GM23338 (cell line): ENCODE measurements around the gene ETV6. TPM values are rescaled to one million over a fixed set of nuclear protein-coding genes. Genes with fewer than 3 reads are reported as not detected.

Experiments used
- ATAC-seq: fragments of 200-7000 bp; cut with Tn5 transposase; 3 replicates; pipeline ENCODE4 v1.9.1; 2020
- DNase-seq: peaks from one replicate; pipeline ENCODE4 v3.0.0-alpha.2; 2015; ENCODE audit warnings: low spot score
- H2AFZ ChIP-seq: fragments of 200-600 bp; sonication (generic); 2 replicates; pipeline ENCODE4 v1.8.0; 2016; ENCODE audit warnings: antibody characterized with exemption, mild to moderate bottlenecking, moderate library complexity
- H3F3A ChIP-seq: fragments of 200-600 bp; sonication (generic); replicated peaks from 2 replicates; pipeline ENCODE4 v1.8.0; 2017; ENCODE audit warnings: antibody characterized with exemption, mixed run types, low read depth
- H3K27ac ChIP-seq: fragments of 200-600 bp; sonication (generic); 2 replicates; pipeline ENCODE4 v1.6.1; 2016; ENCODE audit warnings: low read depth
- H3K27me3 ChIP-seq: fragments of 200-600 bp; sonication (generic); 2 replicates; pipeline ENCODE4 v1.8.0; 2016; ENCODE audit warnings: mild to moderate bottlenecking, mixed run types, moderate library complexity; ENCODE audit not compliant: insufficient read depth
- H3K36me3 ChIP-seq: fragments of 200-600 bp; sonication (generic); 2 replicates; pipeline ENCODE4 v1.8.0; 2016; ENCODE audit warnings: mild to moderate bottlenecking; ENCODE audit not compliant: insufficient read depth
- H3K4me1 ChIP-seq: fragments of 200-600 bp; sonication (generic); 2 replicates; pipeline ENCODE4 v1.8.0; 2016; ENCODE audit warnings: mild to moderate bottlenecking, moderate library complexity; ENCODE audit not compliant: insufficient read depth
- H3K4me2 ChIP-seq: fragments of 200-600 bp; sonication (generic); 2 replicates; pipeline ENCODE4 v1.7.1; 2017; ENCODE audit warnings: mixed run types
- H3K4me3 ChIP-seq: fragments of 200-600 bp; sonication (generic); 2 replicates; pipeline ENCODE4 v1.6.1; 2016; ENCODE audit warnings: mixed run types
- H3K79me2 ChIP-seq: fragments of 200-600 bp; sonication (generic); replicated peaks from 2 replicates; pipeline ENCODE4 v1.8.0; 2017; ENCODE audit warnings: mild to moderate bottlenecking; ENCODE audit not compliant: insufficient read depth
- H3K9me2 ChIP-seq: fragments of 200-600 bp; sonication (generic); 2 replicates; pipeline ENCODE4 v1.8.0; 2017; ENCODE audit not compliant: insufficient read depth
- H4K20me1 ChIP-seq: fragments of 200-600 bp; sonication (generic); replicated peaks from 2 replicates; pipeline ENCODE4 v1.8.0; 2017; ENCODE audit warnings: mild to moderate bottlenecking; ENCODE audit not compliant: insufficient read depth
- H3K27ac Mint-ChIP-seq: 2 replicates; pipeline ENCODE4 v1.8.0; 2020; ENCODE audit warnings: inconsistent platforms, mild to moderate bottlenecking, moderate library complexity, mixed read lengths
- H3K27me3 Mint-ChIP-seq: 3 replicates; pipeline ENCODE4 v1.8.0; 2022; ENCODE audit warnings: low read depth, mild to moderate bottlenecking, moderate library complexity, mixed read lengths, inconsistent platforms; ENCODE audit not compliant: insufficient read depth, poor library complexity
- H3K36me3 Mint-ChIP-seq: 3 replicates; pipeline ENCODE4 v1.8.0; 2021; ENCODE audit warnings: low read depth, mild to moderate bottlenecking, inconsistent platforms, moderate library complexity, mixed read lengths
- H3K4me1 Mint-ChIP-seq: 3 replicates; pipeline ENCODE4 v1.8.0; 2020; ENCODE audit warnings: mild to moderate bottlenecking, inconsistent platforms, mixed read lengths
- H3K4me3 Mint-ChIP-seq: 3 replicates; pipeline ENCODE4 v1.8.0; 2021; ENCODE audit warnings: moderate library complexity, mild to moderate bottlenecking, inconsistent platforms, mixed read lengths
- H3K9me3 Mint-ChIP-seq: 3 replicates; pipeline ENCODE4 v1.8.0; 2020; ENCODE audit warnings: moderate library complexity, mild to moderate bottlenecking, inconsistent platforms, mixed read lengths
- CREB1 ChIP-seq: fragments of 250-450 bp; sonication (Bioruptor Pico); IDR thresholded peaks from 2 replicates; pipeline ENCODE4 v1.5.0; 2020; ENCODE audit warnings: low read depth, mild to moderate bottlenecking, moderate library complexity
- EZH2 ChIP-seq: fragments of 200-600 bp; sonication (generic); IDR thresholded peaks from one replicate; pipeline ENCODE4 v1.8.0; 2017; ENCODE audit warnings: antibody characterized with exemption, mild to moderate bottlenecking, low read depth; ENCODE audit not compliant: unreplicated experiment
- EZH2phosphoT487 ChIP-seq: fragments of 200-600 bp; sonication (generic); IDR thresholded peaks from one replicate; pipeline ENCODE4 v1.8.1; 2018; ENCODE audit warnings: antibody characterized with exemption; ENCODE audit not compliant: unreplicated experiment
- JUNB ChIP-seq: IDR thresholded peaks from one replicate; pipeline ENCODE4 v1.6.1; 2016; ENCODE audit warnings: antibody characterized with exemption; ENCODE audit not compliant: unreplicated experiment
- NANOG ChIP-seq: IDR thresholded peaks from 2 replicates; pipeline ENCODE4 v1.6.1; 2016; ENCODE audit warnings: antibody characterized with exemption, borderline replicate concordance
- POLR2AphosphoS5 ChIP-seq: IDR thresholded peaks from 2 replicates; pipeline ENCODE4 v1.6.1; 2016; ENCODE audit warnings: antibody characterized with exemption, low read depth
- STAT1 ChIP-seq: IDR thresholded peaks from one replicate; pipeline ENCODE4 v1.6.1; 2016; ENCODE audit warnings: antibody characterized with exemption; ENCODE audit not compliant: unreplicated experiment
- ZNF114 ChIP-seq: fragments of 250-450 bp; sonication (Bioruptor Pico); IDR thresholded peaks from 2 replicates; pipeline ENCODE4 v1.5.0; 2020; ENCODE audit warnings: mild to moderate bottlenecking, moderate library complexity
- ZNF331 ChIP-seq: fragments of 250-450 bp; sonication (Bioruptor Pico); IDR thresholded peaks from 2 replicates; pipeline ENCODE4 v1.5.0; 2020; ENCODE audit warnings: low read depth, mild to moderate bottlenecking, moderate library complexity
- polyA plus RNA-seq: library from polyadenylated mRNA; unstranded; fragments of >200 nt; fragmentation: Nextera tagmentation; extraction: Ambion mirVana; gene quantifications from 2 replicates; pipeline ENCODE4 v1.2.1, GENCODE V29; 2016
- total RNA-seq: library from RNA; depleted of rRNA; stranded (reverse); fragments of >200 nt; shearing (Covaris generic); gene quantifications from 2 replicates; pipeline ENCODE4 v1.2.3, GENCODE V29; 2014
- TF ChIP-seq, protein P1 (sequence below), 2 experiments: fragments of 200-600 bp in 1 of 2; sonication (generic) in 1 of 2; conservative IDR thresholded peaks; 2 replicates each; pipeline versions ENCODE4 v1.5.1 to v1.6.1; 2016 to 2017; ENCODE audit warnings: antibody characterized with exemption in 2 of 2, low read depth in 2 of 2, mild to moderate bottlenecking in 2 of 2, moderate library complexity in 1 of 2
- TF ChIP-seq, protein P2 (sequence below): IDR thresholded peaks from 2 replicates; pipeline ENCODE4 v1.6.1; 2016; ENCODE audit warnings: antibody characterized with exemption
- TF ChIP-seq, protein P3 (sequence below): IDR thresholded peaks from one replicate; pipeline ENCODE4 v1.6.1; 2018; ENCODE audit warnings: antibody characterized with exemption; ENCODE audit not compliant: unreplicated experiment

The ETV6 gene
- total and polyA plus RNA-seq, 2 experiments from 2014 or later: 7.5 to 15.1 TPM

DNA sequence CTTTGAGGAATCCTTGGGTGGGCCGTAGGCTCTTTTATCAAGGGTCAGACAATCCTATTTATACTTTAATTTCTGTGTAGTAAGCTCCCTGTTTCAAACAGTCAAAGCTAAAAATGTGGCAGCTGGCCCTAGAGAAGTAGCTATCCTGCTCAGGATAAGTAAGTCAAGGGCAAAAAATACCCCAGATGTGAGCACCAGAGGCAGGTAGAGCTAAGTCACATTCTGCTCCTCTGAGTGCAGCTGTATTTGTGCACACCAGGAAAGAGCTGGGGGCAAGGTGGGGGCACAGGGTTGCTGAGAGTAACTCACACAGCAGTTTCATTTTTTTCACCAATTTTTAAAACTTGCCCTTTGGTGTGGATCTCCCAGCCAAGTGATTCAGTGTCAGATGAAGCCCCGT is 5.3 kb downstream of the ETV6 start:
- no peaks in the 10 kb centered on the region for H3K36me3 Mint-ChIP-seq
- peaks cover 63% of the 10 kb centered on the region for H3K4me1 Mint-ChIP-seq
- TF ChIP-seq EZH2phosphoT487 (no peak), JUNB (no peak)
- Histone ChIP-seq H3K4me3 (no peak overlapping the region), H4K20me1 (0 out of 2 replicates have a peak, but pooled peaks cover 6% of the 10 kb centered on the region), H3F3A (0 out of 2 replicates have a peak, but pooled peaks cover 4% of the 10 kb centered on the region), H3K27me3 (no peaks in the 10 kb centered on the region), H2AFZ (no peak overlapping the region), H3K27ac (no peak overlapping the region), H3K79me2 (peaks cover 89% of the 10 kb centered on the region), H3K36me3 (no peaks in the 10 kb centered on the region), H3K9me2 (no peaks in the 10 kb centered on the region), H3K4me1 (peaks cover 52% of the 10 kb centered on the region), H3K4me2 (no peak overlapping the region)
- no peak for ATAC-seq
- no peak overlapping the region for H3K4me3 Mint-ChIP-seq
- DNase-seq: no peak
- H3K9me3 Mint-ChIP-seq: no peaks in the 10 kb centered on the region
- H3K27me3 Mint-ChIP-seq: peaks cover 7% of the 10 kb centered on the region
- H3K27ac Mint-ChIP-seq: no peak overlapping the region

DNA sequence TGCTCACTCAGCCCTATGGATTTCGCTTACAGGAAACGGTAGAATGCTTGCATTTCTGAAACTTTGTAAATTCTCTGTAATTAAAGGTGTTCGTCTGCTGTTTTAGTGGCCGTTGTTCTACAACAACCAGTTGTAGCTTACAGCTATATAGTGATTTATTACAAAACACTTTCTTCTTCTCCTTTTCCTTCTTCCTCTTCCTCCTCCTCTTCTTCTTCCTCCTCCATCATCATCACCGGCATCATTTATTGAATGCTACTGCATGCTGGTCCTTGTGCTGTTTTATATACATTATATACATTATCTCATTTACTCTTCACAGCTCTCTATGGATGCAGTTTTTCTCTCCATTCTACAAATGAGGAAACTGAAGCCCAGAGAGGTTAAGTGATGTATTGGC is 6.4 kb downstream of the ETV6 start:
- DNase-seq (no peak), ATAC-seq (no peak)
- Histone ChIP-seq H3K4me1 (peaks cover 48% of the 10 kb centered on the region), H3K4me2 (no peak overlapping the region), H4K20me1 (0 out of 2 replicates have a peak, but pooled peaks cover 6% of the 10 kb centered on the region), H3K27me3 (no peaks in the 10 kb centered on the region), H3K79me2 (peaks cover 87% of the 10 kb centered on the region), H3K9me2 (no peaks in the 10 kb centered on the region), H3F3A (0 out of 2 replicates have a peak, but pooled peaks cover 4% of the 10 kb centered on the region), H3K36me3 (no peaks in the 10 kb centered on the region), H3K27ac (no peak overlapping the region), H3K4me3 (no peak overlapping the region), H2AFZ (no peak overlapping the region)
- no peaks in the 10 kb centered on the region for H3K36me3 Mint-ChIP-seq
- H3K4me3 Mint-ChIP-seq: no peak overlapping the region
- H3K27me3 Mint-ChIP-seq: peaks cover 5% of the 10 kb centered on the region
- H3K9me3 Mint-ChIP-seq: no peaks in the 10 kb centered on the region
- H3K4me1 Mint-ChIP-seq: peaks cover 62% of the 10 kb centered on the region
- H3K27ac Mint-ChIP-seq: no peak overlapping the region
- no peak for TF ChIP-seq STAT1
- no peak for TF ChIP-seq CREB1
- TF ChIP-seq, protein P1, sequence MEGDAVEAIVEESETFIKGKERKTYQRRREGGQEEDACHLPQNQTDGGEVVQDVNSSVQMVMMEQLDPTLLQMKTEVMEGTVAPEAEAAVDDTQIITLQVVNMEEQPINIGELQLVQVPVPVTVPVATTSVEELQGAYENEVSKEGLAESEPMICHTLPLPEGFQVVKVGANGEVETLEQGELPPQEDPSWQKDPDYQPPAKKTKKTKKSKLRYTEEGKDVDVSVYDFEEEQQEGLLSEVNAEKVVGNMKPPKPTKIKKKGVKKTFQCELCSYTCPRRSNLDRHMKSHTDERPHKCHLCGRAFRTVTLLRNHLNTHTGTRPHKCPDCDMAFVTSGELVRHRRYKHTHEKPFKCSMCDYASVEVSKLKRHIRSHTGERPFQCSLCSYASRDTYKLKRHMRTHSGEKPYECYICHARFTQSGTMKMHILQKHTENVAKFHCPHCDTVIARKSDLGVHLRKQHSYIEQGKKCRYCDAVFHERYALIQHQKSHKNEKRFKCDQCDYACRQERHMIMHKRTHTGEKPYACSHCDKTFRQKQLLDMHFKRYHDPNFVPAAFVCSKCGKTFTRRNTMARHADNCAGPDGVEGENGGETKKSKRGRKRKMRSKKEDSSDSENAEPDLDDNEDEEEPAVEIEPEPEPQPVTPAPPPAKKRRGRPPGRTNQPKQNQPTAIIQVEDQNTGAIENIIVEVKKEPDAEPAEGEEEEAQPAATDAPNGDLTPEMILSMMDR (conservative IDR thresholded peaks at IDR 0.05; ENCODE audit: low read depth in 2 of 2): no peak
- TF ChIP-seq NANOG: no peak
- TF ChIP-seq ZNF331 (CRISPR knock-in tag): no peak
- TF ChIP-seq, protein P2, sequence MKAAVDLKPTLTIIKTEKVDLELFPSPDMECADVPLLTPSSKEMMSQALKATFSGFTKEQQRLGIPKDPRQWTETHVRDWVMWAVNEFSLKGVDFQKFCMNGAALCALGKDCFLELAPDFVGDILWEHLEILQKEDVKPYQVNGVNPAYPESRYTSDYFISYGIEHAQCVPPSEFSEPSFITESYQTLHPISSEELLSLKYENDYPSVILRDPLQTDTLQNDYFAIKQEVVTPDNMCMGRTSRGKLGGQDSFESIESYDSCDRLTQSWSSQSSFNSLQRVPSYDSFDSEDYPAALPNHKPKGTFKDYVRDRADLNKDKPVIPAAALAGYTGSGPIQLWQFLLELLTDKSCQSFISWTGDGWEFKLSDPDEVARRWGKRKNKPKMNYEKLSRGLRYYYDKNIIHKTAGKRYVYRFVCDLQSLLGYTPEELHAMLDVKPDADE: no peak
- TF ChIP-seq JUNB: no peak
- TF ChIP-seq, protein P3, sequence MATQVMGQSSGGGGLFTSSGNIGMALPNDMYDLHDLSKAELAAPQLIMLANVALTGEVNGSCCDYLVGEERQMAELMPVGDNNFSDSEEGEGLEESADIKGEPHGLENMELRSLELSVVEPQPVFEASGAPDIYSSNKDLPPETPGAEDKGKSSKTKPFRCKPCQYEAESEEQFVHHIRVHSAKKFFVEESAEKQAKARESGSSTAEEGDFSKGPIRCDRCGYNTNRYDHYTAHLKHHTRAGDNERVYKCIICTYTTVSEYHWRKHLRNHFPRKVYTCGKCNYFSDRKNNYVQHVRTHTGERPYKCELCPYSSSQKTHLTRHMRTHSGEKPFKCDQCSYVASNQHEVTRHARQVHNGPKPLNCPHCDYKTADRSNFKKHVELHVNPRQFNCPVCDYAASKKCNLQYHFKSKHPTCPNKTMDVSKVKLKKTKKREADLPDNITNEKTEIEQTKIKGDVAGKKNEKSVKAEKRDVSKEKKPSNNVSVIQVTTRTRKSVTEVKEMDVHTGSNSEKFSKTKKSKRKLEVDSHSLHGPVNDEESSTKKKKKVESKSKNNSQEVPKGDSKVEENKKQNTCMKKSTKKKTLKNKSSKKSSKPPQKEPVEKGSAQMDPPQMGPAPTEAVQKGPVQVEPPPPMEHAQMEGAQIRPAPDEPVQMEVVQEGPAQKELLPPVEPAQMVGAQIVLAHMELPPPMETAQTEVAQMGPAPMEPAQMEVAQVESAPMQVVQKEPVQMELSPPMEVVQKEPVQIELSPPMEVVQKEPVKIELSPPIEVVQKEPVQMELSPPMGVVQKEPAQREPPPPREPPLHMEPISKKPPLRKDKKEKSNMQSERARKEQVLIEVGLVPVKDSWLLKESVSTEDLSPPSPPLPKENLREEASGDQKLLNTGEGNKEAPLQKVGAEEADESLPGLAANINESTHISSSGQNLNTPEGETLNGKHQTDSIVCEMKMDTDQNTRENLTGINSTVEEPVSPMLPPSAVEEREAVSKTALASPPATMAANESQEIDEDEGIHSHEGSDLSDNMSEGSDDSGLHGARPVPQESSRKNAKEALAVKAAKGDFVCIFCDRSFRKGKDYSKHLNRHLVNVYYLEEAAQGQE: no peak
- no peak for TF ChIP-seq ZNF114 (CRISPR knock-in tag)
- no peak for TF ChIP-seq EZH2
- TF ChIP-seq POLR2AphosphoS5: no peak
